WTC11 (cell line): ENCODE results near the gene TSEN15. TPM values are rescaled to one million over a fixed set of nuclear protein-coding genes. Genes with fewer than 3 reads are reported as not detected.

Experiments used
- ATAC-seq: fragments of 200-7000 bp; cut with Tn5 transposase; 2 replicates; pipeline ENCODE4 v1.10.0; 2021; ENCODE audit warnings: mild to moderate bottlenecking, moderate library complexity
- CTCF ChIA-PET: fragments of 300-600 bp; sonication (Branson Sonifier 250); formaldehyde crosslinking; loops from one replicate; lab custom pipeline; 2021; ENCODE audit warnings: antibody characterized with exemption; lab: Charles Lee
- POLR2A ChIA-PET: fragments of 350-600 bp; sonication (Branson Sonifier 250); formaldehyde crosslinking; loops from one replicate; lab custom pipeline; 2021; ENCODE audit warnings: antibody characterized with exemption; lab: Charles Lee
- DNase-seq: peaks from one replicate; pipeline ENCODE4 v3.0.0; 2021; ENCODE audit warnings: low spot score
- H3K27ac Mint-ChIP-seq: 2 replicates; pipeline ENCODE4 v1.8.0; 2021; ENCODE audit warnings: mixed read lengths
- H3K27me3 Mint-ChIP-seq: 2 replicates; pipeline ENCODE4 v1.8.0; 2021; ENCODE audit warnings: low read depth, mild to moderate bottlenecking, moderate library complexity, mixed read lengths
- H3K36me3 Mint-ChIP-seq: 2 replicates; pipeline ENCODE4 v1.8.0; 2021; ENCODE audit warnings: mixed read lengths
- H3K4me1 Mint-ChIP-seq: 2 replicates; pipeline ENCODE4 v1.8.0; 2022; ENCODE audit warnings: mixed read lengths
- H3K4me3 Mint-ChIP-seq: 2 replicates; pipeline ENCODE4 v1.8.0; 2021; ENCODE audit warnings: mild to moderate bottlenecking, moderate library complexity, mixed read lengths
- H3K9me3 Mint-ChIP-seq: 2 replicates; pipeline ENCODE4 v1.8.0; 2021; ENCODE audit warnings: mixed read lengths
- CBFB ChIP-seq: sonication (generic); formaldehyde crosslinking; IDR thresholded peaks from 2 replicates; pipeline ENCODE4 v1.8.1; 2022; ENCODE audit warnings: mild to moderate bottlenecking, low read depth, missing genetic modification reagents
- ETV6 ChIP-seq: sonication (generic); formaldehyde crosslinking; IDR thresholded peaks from 2 replicates; pipeline ENCODE4 v1.8.1; 2022; ENCODE audit warnings: mild to moderate bottlenecking, missing genetic modification reagents
- FOXJ3 ChIP-seq: sonication (generic); formaldehyde crosslinking; IDR thresholded peaks from 2 replicates; pipeline ENCODE4 v1.9.0; 2021; ENCODE audit warnings: missing genetic modification reagents, mild to moderate bottlenecking, borderline replicate concordance
- FOXP1 ChIP-seq: sonication (generic); formaldehyde crosslinking; IDR thresholded peaks from 2 replicates; pipeline ENCODE4 v1.8.0; 2022; ENCODE audit warnings: missing genetic modification reagents, mild to moderate bottlenecking, moderate library complexity, borderline replicate concordance
- HMGA2 ChIP-seq: fragments of 250-450 bp; sonication (Bioruptor Pico); IDR thresholded peaks from 2 replicates; pipeline ENCODE4 v1.4.0; 2021; ENCODE audit warnings: mild to moderate bottlenecking, moderate library complexity
- IRF2 ChIP-seq: sonication (generic); formaldehyde crosslinking; IDR thresholded peaks from 2 replicates; pipeline ENCODE4 v1.8.0; 2022; ENCODE audit warnings: low read depth, missing genetic modification reagents, borderline replicate concordance
- MYBL2 ChIP-seq: sonication (generic); formaldehyde crosslinking; IDR thresholded peaks from 2 replicates; pipeline ENCODE4 v1.8.1; 2023; ENCODE audit warnings: mild to moderate bottlenecking, moderate library complexity, missing genetic modification reagents
- NFYB ChIP-seq: sonication (generic); formaldehyde crosslinking; conservative IDR thresholded peaks from 2 replicates; pipeline ENCODE4 v1.8.0; 2022; ENCODE audit warnings: low read depth, missing genetic modification reagents
- NR3C1 ChIP-seq: sonication (generic); formaldehyde crosslinking; conservative IDR thresholded peaks from 2 replicates; pipeline ENCODE4 v1.8.1; 2023; ENCODE audit warnings: low read depth, mild to moderate bottlenecking, missing genetic modification reagents
- OVOL2 ChIP-seq: fragments of 250-450 bp; sonication (Bioruptor Pico); IDR thresholded peaks from 2 replicates; pipeline ENCODE4 v1.9.0; 2021; ENCODE audit warnings: mild to moderate bottlenecking, borderline replicate concordance
- SMAD3 ChIP-seq: sonication (generic); formaldehyde crosslinking; IDR thresholded peaks from 2 replicates; pipeline ENCODE4 v1.8.0; 2022; ENCODE audit warnings: missing genetic modification reagents, mild to moderate bottlenecking, borderline replicate concordance
- TCF7 ChIP-seq: sonication (generic); formaldehyde crosslinking; IDR thresholded peaks from 2 replicates; pipeline ENCODE4 v1.8.0; 2022; ENCODE audit warnings: mild to moderate bottlenecking, low read depth, missing genetic modification reagents, moderate library complexity
- ZNF317 ChIP-seq: sonication (generic); formaldehyde crosslinking; IDR thresholded peaks from 2 replicates; pipeline ENCODE4 v1.8.1; 2023; ENCODE audit warnings: low read depth, mild to moderate bottlenecking, moderate library complexity, missing genetic modification reagents, borderline replicate concordance
- ZNF671 ChIP-seq: fragments of 250-450 bp; sonication (Bioruptor Pico); IDR thresholded peaks from 2 replicates; pipeline ENCODE4 v1.8.0; 2021; ENCODE audit warnings: mild to moderate bottlenecking
- total RNA-seq: library from RNA; stranded (reverse); gene quantifications from 3 replicates; pipeline ENCODE4 v1.2.3, GENCODE V29; 2021
- TF ChIP-seq, protein P1 (sequence below): sonication (generic); formaldehyde crosslinking; IDR thresholded peaks from 2 replicates; pipeline ENCODE4 v1.8.1; 2023; ENCODE audit warnings: mild to moderate bottlenecking, missing genetic modification reagents
- TF ChIP-seq, protein P2 (sequence below): fragments of 250-450 bp; sonication (Bioruptor Pico); IDR thresholded peaks from 2 replicates; pipeline ENCODE4 v1.9.0; 2021; ENCODE audit warnings: mild to moderate bottlenecking
- TF ChIP-seq, protein P3 (sequence below): fragments of 250-450 bp; sonication (Bioruptor Pico); conservative IDR thresholded peaks from 2 replicates; pipeline ENCODE4 v1.9.0; 2021; ENCODE audit warnings: mild to moderate bottlenecking
- TF ChIP-seq, protein P4 (sequence below): fragments of 250-450 bp; sonication (Bioruptor Pico); IDR thresholded peaks from 2 replicates; pipeline ENCODE4 v1.8.0; 2021; ENCODE audit warnings: mild to moderate bottlenecking
- TF ChIP-seq, protein P5 (sequence below): sonication (generic); formaldehyde crosslinking; conservative IDR thresholded peaks from 2 replicates; pipeline ENCODE4 v1.8.1; 2022; ENCODE audit warnings: mild to moderate bottlenecking, missing genetic modification reagents
- TF ChIP-seq, protein P6 (sequence below): fragments of 250-450 bp; sonication (Bioruptor Pico); IDR thresholded peaks from 2 replicates; pipeline ENCODE4 v1.9.0; 2021; ENCODE audit warnings: mild to moderate bottlenecking
- TF ChIP-seq, protein P7 (sequence below): sonication (generic); formaldehyde crosslinking; IDR thresholded peaks from 2 replicates; pipeline ENCODE4 v1.8.0; 2023; ENCODE audit warnings: missing genetic modification reagents
- TF ChIP-seq, protein P8 (sequence below): sonication (generic); formaldehyde crosslinking; IDR thresholded peaks from 2 replicates; pipeline ENCODE4 v1.8.1; 2022; ENCODE audit warnings: low read depth, mild to moderate bottlenecking, moderate library complexity, missing genetic modification reagents, borderline replicate concordance

The TSEN15 gene
- total RNA-seq, 1 experiment from 2014 or later, result 23.8 TPM

DNA sequence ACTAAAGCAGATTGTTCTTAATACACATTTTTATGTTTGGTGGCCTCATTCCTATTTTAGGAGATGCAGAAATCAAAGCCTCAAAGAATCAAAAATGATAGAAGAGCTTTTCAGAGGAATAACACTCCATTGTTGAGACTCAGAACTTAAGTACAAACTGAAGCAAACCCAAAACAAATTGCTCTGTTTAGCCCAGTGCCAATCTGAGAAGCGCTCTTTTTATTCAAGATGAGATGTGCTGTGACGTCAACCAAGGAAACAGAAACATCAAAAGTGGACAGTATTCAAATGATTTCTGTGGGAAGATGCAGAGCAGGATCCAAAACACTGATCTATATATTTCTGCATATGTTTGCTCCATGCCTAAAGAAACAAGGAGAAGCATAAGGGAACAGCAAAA is 32.0 kb upstream of the TSEN15 start:
- no peak for DNase-seq
- TF ChIP-seq IRF2 (CRISPR knock-in tag) (no peak), NR3C1 (no peak), FOXP1 (CRISPR knock-in tag) (no peak), MYBL2 (CRISPR knock-in tag) (no peak), FOXJ3 (no peak), CBFB (CRISPR knock-in tag) (no peak), TCF7 (CRISPR knock-in tag) (no peak), NFYB (CRISPR knock-in tag) (no peak), HMGA2 (CRISPR knock-in tag) (no peak)
- TF ChIP-seq, protein P1, sequence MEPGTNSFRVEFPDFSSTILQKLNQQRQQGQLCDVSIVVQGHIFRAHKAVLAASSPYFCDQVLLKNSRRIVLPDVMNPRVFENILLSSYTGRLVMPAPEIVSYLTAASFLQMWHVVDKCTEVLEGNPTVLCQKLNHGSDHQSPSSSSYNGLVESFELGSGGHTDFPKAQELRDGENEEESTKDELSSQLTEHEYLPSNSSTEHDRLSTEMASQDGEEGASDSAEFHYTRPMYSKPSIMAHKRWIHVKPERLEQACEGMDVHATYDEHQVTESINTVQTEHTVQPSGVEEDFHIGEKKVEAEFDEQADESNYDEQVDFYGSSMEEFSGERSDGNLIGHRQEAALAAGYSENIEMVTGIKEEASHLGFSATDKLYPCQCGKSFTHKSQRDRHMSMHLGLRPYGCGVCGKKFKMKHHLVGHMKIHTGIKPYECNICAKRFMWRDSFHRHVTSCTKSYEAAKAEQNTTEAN (CRISPR knock-in tag), result no peak
- TF ChIP-seq, protein P2, sequence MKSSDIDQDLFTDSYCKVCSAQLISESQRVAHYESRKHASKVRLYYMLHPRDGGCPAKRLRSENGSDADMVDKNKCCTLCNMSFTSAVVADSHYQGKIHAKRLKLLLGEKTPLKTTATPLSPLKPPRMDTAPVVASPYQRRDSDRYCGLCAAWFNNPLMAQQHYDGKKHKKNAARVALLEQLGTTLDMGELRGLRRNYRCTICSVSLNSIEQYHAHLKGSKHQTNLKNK (CRISPR knock-in tag), result no peak
- TF ChIP-seq, protein P3, sequence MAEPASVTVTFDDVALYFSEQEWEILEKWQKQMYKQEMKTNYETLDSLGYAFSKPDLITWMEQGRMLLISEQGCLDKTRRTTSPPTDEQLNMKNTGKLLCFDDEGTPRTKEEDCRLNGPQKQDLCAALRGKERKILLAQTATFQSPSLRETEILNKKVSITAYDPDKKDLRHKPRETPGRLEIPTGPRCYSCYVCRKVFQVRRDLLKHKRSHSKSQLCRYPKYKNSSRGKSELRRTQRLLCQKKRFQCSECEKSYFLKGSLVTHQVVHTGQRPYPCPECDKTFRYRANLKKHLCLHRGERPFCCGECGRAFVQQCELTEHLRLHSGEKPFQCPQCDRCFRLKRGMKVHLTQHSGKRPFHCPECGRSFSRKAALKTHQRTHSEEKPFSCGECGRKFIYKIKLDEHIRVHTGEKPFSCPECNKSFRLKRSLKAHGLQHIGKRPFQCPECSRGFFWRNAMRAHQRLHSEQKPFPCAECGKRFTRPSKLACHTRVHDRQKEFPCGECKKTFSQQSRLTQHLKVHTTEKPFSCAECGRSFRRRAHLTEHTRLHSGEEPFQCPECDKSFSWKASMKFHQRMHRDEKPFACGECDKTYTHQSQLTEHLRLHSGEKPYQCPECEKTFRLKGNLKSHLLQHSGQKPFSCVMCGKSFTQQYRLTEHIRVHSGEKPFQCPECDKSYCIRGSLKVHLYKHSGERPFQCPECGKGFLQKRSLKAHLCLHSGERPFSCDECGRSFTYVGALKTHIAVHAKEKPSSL (CRISPR knock-in tag), result no peak
- TF ChIP-seq, protein P4, sequence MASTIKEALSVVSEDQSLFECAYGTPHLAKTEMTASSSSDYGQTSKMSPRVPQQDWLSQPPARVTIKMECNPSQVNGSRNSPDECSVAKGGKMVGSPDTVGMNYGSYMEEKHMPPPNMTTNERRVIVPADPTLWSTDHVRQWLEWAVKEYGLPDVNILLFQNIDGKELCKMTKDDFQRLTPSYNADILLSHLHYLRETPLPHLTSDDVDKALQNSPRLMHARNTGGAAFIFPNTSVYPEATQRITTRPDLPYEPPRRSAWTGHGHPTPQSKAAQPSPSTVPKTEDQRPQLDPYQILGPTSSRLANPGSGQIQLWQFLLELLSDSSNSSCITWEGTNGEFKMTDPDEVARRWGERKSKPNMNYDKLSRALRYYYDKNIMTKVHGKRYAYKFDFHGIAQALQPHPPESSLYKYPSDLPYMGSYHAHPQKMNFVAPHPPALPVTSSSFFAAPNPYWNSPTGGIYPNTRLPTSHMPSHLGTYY (CRISPR knock-in tag), result no peak
- TF ChIP-seq, protein P5, sequence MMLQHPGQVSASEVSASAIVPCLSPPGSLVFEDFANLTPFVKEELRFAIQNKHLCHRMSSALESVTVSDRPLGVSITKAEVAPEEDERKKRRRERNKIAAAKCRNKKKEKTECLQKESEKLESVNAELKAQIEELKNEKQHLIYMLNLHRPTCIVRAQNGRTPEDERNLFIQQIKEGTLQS (CRISPR knock-in tag), result no peak
- TF ChIP-seq, protein P6, sequence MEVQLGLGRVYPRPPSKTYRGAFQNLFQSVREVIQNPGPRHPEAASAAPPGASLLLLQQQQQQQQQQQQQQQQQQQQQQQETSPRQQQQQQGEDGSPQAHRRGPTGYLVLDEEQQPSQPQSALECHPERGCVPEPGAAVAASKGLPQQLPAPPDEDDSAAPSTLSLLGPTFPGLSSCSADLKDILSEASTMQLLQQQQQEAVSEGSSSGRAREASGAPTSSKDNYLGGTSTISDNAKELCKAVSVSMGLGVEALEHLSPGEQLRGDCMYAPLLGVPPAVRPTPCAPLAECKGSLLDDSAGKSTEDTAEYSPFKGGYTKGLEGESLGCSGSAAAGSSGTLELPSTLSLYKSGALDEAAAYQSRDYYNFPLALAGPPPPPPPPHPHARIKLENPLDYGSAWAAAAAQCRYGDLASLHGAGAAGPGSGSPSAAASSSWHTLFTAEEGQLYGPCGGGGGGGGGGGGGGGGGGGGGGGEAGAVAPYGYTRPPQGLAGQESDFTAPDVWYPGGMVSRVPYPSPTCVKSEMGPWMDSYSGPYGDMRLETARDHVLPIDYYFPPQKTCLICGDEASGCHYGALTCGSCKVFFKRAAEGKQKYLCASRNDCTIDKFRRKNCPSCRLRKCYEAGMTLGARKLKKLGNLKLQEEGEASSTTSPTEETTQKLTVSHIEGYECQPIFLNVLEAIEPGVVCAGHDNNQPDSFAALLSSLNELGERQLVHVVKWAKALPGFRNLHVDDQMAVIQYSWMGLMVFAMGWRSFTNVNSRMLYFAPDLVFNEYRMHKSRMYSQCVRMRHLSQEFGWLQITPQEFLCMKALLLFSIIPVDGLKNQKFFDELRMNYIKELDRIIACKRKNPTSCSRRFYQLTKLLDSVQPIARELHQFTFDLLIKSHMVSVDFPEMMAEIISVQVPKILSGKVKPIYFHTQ (CRISPR knock-in tag), result no peak
- CTCF ChIA-PET, result no interaction called here
- Mint-ChIP-seq H3K4me1 (peaks cover 15% of the 10 kb centered on the region), H3K27me3 (peaks cover 14% of the 10 kb centered on the region), H3K9me3 (no peaks in the 10 kb centered on the region), H3K4me3 (no peak overlapping the region), H3K36me3 (no peaks in the 10 kb centered on the region), H3K27ac (no peak overlapping the region)
- no peak for ATAC-seq
- POLR2A ChIA-PET, result no interaction called here

DNA sequence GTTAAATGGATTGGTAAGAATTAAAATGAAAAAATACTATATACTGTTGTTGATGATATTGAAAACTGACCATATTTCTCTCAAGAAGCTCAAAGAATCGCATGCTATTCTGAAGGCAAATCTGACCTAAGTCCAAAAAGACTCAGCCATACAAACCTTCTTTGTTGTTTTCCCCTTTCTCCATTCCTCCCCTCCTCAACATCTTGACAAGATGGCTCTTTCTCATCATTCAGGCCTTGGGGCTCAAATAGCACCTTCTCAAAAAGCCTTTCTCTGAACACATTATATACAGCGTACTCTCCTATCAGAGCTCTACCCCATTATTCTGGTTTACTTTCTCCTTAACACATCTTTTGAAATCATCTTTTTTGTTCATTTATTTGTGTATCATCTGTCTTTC is 31.2 kb upstream of the TSEN15 start:
- CTCF ChIA-PET, result no interaction called here
- no peak for TF ChIP-seq TCF7 (CRISPR knock-in tag)
- TF ChIP-seq, protein P7, sequence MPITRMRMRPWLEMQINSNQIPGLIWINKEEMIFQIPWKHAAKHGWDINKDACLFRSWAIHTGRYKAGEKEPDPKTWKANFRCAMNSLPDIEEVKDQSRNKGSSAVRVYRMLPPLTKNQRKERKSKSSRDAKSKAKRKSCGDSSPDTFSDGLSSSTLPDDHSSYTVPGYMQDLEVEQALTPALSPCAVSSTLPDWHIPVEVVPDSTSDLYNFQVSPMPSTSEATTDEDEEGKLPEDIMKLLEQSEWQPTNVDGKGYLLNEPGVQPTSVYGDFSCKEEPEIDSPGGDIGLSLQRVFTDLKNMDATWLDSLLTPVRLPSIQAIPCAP (CRISPR knock-in tag), result no peak
- TF ChIP-seq ETV6 (CRISPR knock-in tag), result no peak
- TF ChIP-seq, protein P8, sequence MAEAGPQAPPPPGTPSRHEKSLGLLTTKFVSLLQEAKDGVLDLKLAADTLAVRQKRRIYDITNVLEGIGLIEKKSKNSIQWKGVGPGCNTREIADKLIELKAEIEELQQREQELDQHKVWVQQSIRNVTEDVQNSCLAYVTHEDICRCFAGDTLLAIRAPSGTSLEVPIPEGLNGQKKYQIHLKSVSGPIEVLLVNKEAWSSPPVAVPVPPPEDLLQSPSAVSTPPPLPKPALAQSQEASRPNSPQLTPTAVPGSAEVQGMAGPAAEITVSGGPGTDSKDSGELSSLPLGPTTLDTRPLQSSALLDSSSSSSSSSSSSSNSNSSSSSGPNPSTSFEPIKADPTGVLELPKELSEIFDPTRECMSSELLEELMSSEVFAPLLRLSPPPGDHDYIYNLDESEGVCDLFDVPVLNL (CRISPR knock-in tag), result no peak
- TF ChIP-seq OVOL2 (CRISPR knock-in tag), result no peak
- TF ChIP-seq, protein P1 (CRISPR knock-in tag), result no peak
- TF ChIP-seq SMAD3 (CRISPR knock-in tag), result no peak
- no peak for TF ChIP-seq ZNF317 (CRISPR knock-in tag)
- no peak for TF ChIP-seq ZNF671
- TF ChIP-seq, protein P2 (CRISPR knock-in tag), result no peak
- TF ChIP-seq, protein P5 (CRISPR knock-in tag), result no peak

More for the DNA sequence above, 31.2 kb upstream of the TSEN15 start:
- Mint-ChIP-seq H3K4me3 (no peak overlapping the region), H3K27me3 (peaks cover 22% of the 10 kb centered on the region), H3K9me3 (no peaks in the 10 kb centered on the region), H3K36me3 (no peaks in the 10 kb centered on the region), H3K4me1 (peaks cover 23% of the 10 kb centered on the region), H3K27ac (no peak overlapping the region)
- no peak for DNase-seq
- POLR2A ChIA-PET, result no interaction called here
- ATAC-seq, result no peak
